DMS153 (cell line): ENCODE data around the gene USP36.
"Not testable (repeated sequence)": the region's sequence is repeated elsewhere in the genome, so short reads cannot be mapped to it uniquely, and the experiment has no call there.

ENCODE experiments used
- DNase-seq: peaks from one replicate; lab custom pipeline; 2025; lab: John Stamatoyannopoulos, UW

The USP36 gene

GRCh38 chr17:78791840-78792709 is 48.5 kb downstream of the USP36 start:
- no peak for DNase-seq

DNA sequence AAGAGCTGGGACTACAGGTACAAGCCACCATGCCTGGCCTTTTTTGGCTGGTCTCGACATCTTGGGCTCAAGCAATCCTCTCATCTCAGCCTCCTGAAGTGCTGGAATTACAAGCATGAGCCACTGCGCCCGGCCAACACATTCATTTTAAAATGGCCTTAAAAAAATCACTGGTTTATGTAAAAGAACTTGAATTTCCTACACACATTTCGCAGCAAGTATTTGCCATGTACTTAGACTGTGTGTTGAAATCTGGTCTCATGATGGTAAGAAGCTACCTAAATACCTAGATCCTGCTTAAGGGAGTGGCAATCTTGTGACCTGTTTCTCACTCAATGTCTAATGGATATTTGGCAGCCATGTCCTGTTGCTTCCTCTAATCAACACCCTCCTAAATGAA is 50.1 kb downstream of the USP36 start:
- DNase-seq = no peak

DNA sequence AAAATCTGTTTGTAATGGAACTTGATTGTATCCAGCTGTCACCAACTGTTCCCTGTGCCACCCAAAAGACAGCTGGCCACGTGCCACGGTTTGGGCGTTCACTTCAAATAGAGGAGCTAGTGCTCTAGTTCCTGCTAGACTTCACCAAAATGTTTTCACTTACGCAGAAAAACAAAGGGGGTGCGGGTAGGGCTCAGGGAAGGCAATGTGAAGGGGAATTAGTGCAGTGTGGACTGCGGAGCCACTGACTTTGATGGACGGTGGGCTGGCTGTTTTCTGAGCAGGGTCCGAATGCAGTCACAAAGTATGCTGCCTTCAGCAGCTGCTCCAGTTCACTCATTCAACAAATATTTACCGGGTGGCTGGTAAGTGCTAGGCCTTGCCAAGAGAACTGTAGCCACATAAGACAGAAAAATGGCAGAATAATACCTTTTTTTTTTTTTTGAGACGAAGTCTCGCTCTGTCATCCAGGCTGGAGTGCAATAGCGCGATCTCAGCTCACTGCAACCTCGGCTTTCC is 50.9 kb downstream of the USP36 start:
- DNase-seq = peak; percentile 44

GRCh38 chr17:78789149-78789662 is 51.4 kb downstream of the USP36 start:
- no peak for DNase-seq

DNA sequence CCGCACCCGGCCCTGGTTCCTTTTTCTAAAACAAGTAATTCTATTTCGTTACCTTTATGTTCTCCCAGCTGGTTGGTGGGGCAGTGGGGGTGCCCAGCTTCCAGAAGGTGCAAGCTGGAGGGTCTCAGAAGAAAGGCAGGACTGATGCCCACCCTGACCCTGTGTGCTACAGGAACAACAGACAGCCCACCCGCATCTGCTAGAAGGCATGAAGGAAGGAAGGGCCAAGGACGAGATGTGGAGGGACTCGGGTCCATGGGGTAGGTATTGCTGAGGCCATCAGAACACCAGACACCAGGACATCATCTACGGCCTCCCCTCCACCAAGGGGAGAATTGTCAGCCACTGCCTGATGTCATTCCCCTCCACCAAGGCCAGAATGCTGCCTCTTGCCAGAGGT is 52.2 kb downstream of the USP36 start:
- no peak for DNase-seq

GRCh38 chr17:78787444-78787843 is 53.2 kb downstream of the USP36 start:
- DNase-seq = no peak

DNA sequence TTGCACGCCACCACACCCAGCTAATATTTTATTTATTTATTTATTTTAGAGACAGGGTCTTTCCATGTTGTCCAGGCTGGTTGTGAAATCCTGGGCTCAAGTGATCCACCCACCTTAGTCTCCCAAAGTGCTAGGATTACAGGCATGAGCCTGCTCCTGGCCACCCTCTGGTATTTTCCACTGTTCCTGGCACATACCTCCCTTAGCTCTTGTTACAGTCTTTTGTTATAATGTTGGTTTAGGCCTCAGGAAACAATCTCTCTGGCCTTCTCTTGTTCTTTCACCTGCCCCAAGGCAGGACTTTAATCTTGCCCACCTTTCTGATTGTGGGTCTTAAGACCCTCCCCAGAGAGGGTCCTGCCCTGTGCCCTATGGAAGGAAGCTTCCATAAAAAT is 55.0 kb downstream of the USP36 start:
- peak; percentile 33 for DNase-seq

DNA sequence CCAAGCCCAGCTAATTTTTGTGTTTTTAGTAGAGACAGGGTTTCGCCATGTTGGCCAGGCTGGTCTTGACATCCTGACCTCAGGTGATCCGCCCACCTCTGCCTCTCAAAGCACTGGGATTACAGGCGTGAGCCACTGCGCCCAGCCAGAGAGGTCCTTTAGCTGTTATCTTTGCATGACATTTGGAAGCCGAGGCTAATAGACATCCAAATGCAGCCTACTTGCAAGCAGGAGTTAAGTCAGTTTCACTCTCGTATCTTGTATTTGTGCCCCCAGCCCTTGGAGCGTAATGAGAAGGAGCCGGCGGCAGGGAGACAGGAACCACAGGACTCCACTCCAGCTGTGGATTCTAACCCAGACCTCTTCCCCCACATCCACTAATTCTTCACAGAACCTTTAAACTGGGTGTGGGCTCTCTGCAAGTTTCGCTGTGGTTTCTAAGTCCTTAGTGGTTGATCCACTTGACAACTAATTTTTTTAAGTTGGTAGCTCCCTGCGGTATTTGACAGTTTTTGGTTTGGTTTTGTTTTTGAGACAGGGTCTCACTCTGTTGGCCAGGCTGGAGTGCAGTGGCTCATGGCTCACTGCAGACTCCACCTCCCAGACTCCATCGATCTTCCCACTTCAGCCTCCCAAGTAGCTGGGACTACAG is 55.5 kb downstream of the USP36 start:
- no peak for DNase-seq

- DNase-seq = no peak
Measured at GRCh38 chr17:78784352-78784751, 56.3 kb downstream of the USP36 start.

GRCh38 chr17:78783711-78784324 is 56.8 kb downstream of the USP36 start:
- no peak for DNase-seq

GRCh38 chr17:78781893-78782304 is 58.7 kb downstream of the USP36 start, which contains the start of gene CYTH1:
TSS of gene CYTH1 (minus strand) at chr17:78782273. CDS start at chr17:78782223, 50 bp downstream.
- DNase-seq = no peak

GRCh38 chr17:78781104-78781892 is 59.3 kb downstream of the USP36 start:
- no peak for DNase-seq

DNA sequence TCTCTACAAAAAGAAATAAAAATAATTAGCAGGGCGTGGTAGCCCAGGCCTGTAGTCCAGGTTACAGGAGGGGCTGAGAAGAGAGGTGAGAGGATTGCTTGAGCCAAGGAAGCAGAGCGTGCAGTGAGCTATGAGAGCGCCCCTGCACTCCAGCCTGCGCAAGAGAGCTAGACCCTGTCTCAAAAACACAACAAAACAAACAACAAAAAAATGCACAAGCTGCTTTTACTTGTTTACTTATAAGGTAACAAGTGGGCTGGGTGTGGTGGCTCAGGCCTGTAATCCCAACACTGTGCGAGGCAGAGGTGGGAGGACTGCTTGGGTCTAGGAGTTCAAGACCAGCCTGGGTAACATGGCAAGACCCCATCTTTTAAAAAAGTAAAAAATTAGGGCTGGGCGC is 60.3 kb downstream of the USP36 start:
- DNase-seq = no peak

- peak; percentile 38 for DNase-seq
Measured at GRCh38 chr17:78779850-78780249, 60.8 kb downstream of the USP36 start.

- not testable (repeated sequence) for DNase-seq
Measured at GRCh38 chr17:78779286-78779651, 61.3 kb downstream of the USP36 start.

GRCh38 chr17:78777881-78778280 is 62.7 kb downstream of the USP36 start:
- DNase-seq = no peak

GRCh38 chr17:78774956-78775571 is 65.5 kb downstream of the USP36 start:
- DNase-seq = no peak

DNA sequence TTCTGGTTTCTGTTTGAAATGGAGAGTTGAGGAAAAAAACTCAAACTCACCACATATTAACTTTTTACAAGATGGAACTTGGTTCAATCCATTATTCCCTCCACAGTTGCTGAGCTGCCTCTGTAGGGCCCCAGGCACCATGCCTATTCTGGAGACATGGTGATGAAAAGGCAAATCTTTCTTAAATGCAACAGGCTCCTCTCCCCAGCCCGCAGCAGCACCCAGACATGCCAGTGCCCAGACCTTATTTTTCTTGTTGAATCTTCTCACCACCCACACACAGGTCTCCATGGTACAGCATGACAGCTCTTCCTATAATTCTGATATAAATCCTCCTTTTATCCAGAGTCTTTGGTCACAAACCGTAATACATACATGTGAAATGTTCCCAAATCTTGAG is 66.2 kb downstream of the USP36 start:
- DNase-seq = no peak

DNA sequence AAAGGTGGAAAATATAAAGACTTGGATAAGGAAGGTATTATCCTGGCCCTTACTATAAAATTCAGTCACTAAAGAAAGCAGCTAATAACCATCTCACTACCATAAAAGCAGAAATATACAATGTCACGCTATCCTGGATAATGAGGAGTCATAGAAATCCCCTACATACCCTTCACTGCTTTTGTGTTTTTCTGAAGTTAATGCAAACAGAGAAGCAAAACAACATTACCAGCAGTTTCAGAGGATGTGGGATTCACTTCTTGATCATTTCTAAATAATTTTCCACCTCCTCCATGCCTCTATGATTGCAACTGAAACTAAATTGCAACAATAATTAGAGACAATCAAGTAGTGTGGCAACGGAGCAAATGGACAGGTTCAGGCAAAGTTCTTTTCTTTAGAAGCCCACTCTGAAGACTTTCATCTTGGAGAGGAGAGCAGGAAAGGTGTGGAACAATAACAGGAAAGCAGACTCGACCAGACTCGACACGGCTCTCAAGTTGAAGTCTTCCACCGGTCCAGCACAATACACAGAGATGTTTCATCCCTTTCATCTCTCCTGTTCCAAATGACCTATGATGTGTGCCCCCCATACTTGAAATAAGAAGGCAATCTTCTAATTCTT is 68.7 kb downstream of the USP36 start:
- DNase-seq = no peak

GRCh38 chr17:78769196-78769773 is 71.3 kb downstream of the USP36 start:
- DNase-seq = no peak
